ENCODE data around the gene NECTIN1. TPM values are rescaled to one million over a fixed set of nuclear protein-coding genes. Genes with fewer than 3 reads are reported as not detected.

NECTIN1 gene
- total and polyA plus RNA-seq, 2 of the 13 experiments (the other 11 are each of a cell fraction or from before 2014, with no cell fraction given) = 3.9 to 7.3 TPM

DNA sequence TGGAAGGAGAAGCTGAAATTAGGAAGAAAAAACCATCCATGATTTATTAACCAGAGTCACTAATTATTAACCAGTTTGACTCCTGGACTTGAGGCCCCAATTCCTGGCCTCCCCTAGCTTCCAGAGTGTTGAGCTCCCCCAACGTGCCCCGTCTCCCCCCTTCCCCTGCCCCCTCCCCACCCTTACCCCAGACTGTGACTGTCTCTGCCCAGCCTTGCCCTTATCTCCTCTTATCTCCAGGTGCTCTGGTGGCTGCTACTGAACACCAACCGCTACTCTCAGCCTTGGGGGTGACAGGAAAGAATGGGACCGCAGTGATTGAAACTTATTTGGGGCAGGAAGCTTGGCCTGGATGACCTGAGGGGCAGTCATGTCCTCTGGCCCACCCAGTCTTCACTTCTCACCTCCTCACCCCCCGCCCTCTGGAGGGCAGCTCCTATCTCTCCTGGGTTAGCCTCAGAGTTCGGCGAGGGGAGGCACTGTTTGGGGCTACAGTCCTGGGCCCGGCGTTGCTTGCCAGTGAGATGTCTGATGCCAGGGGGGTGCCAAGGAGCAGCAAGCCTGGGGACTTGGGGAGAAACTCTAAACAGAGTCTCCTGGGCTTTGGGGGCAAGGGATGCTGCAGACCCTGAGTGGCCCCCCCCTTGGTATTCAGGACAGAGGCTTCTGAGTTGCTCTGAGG is 15.5 kb downstream of the NECTIN1 start (continued):
- TF ChIP-seq ZFP82 (CRISPR knock-in tag; IDR thresholded peaks at IDR 0.05; ENCODE audit: borderline replicate concordance) (no peak), ZFP41 (CRISPR knock-in tag; IDR thresholded peaks at IDR 0.05; ENCODE audit: borderline replicate concordance) (no peak), MZF1 (CRISPR knock-in tag; IDR thresholded peaks at IDR 0.05; ENCODE audit: borderline replicate concordance) (no peak)
- TF ChIP-seq, protein P1, sequence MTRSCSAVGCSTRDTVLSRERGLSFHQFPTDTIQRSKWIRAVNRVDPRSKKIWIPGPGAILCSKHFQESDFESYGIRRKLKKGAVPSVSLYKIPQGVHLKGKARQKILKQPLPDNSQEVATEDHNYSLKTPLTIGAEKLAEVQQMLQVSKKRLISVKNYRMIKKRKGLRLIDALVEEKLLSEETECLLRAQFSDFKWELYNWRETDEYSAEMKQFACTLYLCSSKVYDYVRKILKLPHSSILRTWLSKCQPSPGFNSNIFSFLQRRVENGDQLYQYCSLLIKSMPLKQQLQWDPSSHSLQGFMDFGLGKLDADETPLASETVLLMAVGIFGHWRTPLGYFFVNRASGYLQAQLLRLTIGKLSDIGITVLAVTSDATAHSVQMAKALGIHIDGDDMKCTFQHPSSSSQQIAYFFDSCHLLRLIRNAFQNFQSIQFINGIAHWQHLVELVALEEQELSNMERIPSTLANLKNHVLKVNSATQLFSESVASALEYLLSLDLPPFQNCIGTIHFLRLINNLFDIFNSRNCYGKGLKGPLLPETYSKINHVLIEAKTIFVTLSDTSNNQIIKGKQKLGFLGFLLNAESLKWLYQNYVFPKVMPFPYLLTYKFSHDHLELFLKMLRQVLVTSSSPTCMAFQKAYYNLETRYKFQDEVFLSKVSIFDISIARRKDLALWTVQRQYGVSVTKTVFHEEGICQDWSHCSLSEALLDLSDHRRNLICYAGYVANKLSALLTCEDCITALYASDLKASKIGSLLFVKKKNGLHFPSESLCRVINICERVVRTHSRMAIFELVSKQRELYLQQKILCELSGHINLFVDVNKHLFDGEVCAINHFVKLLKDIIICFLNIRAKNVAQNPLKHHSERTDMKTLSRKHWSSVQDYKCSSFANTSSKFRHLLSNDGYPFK (CRISPR knock-in tag; IDR thresholded peaks at IDR 0.05; ENCODE audit: borderline replicate concordance) = no peak

DNA sequence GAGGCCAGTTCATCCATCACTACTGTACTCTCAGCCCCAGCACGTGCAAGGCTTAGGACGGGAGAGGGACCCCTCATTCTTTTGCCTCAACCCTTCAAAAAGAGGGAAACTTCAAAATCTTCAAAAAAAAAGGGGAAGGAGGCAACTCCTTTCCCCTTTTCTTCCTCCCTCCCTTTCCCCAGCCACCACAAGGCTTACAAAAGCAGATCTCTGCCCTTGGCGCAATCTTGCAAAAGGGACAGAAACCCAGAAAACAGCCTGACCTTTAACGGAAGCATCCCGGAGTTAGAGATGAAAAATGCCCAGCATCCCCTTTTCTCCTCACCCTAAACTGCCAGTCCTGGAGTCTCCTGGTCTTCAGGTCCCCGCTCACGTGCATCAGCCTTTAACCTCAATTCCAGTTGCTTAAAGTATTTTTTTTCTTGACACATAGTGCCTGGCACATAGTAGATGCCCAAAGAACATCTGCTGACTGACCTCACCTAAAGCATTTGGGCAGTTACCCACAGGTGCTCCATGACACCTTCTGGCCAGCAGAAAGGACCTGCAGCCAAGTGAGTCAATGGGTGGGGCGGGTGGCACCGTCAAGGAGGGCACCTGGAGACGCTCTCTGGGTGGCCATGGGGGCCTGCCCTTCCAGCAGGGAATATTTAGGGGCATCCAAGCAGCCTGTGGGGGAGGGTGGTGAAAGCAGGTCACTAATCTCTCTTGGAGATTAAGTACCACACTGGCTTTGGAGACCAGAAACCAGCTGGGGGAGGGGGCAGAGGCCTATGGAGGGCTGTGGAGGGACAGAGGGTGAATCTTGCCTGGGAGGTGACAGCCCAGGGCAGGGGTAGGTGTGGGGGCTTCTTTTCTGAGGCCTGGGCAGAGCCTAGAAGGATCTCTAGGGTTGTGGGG is 16.3 kb downstream of the NECTIN1 start:
- Histone ChIP-seq H3K4me2 (ENCODE audit: low read depth, low read length) (peak overlapping the region; percentile 91), H3K79me2 (ENCODE audit: insufficient read depth, low read length) (no peaks in the 10 kb centered on the region), H3K27ac (ENCODE audit: extremely low read length, insufficient read depth, low read length) (peak overlapping the region; percentile 45), H4K20me1 (ENCODE audit: insufficient read depth, low read length) (no peaks in the 10 kb centered on the region), H3K9ac (ENCODE audit: insufficient read depth, low read depth, low read length) (no peak overlapping the region), H2AFZ (ENCODE audit: low read length) (no peak overlapping the region), H3K36me3 (replicated peaks in 1 of 2; ENCODE audit: control insufficient read depth in 1 of 2, insufficient read depth in 2 of 2, low read length in 2 of 2) (no peaks in the 10 kb centered on the region), H3K27me3 (ENCODE audit: control insufficient read depth in 1 of 2, insufficient read depth in 2 of 2, low read length in 2 of 2) (no peaks in the 10 kb centered on the region), H3K9me3 (ENCODE audit: low read length) (no peaks in the 10 kb centered on the region), H3K4me3 (replicated peaks in 1 of 3; ENCODE audit: insufficient read depth in 1 of 3, low read depth in 2 of 3, low read length in 3 of 3) (peak overlapping the region; percentile 20 to 63 (median 32); a peak in 4 of 6 replicates), H3K4me1 (ENCODE audit: insufficient read depth, low read length) (peaks cover 75% of the 10 kb centered on the region)
- no TSS peak for BruUV-seq (replicated peaks)
- ChIA-PET CTCF (ENCODE audit: low intra/inter-chr PET ratio, low total read pairs) (interaction anchor here (1.2 kb wide), 1 partner anchor 17 kb away, joined by 3 read pairs; the partner anchor contains the start of gene NECTIN1), POLR2A (interaction anchor here (0.9 to 1.3 kb wide), 8 partner anchors 10 to 49 kb away, joined by 4 to 14 read pairs (median 7); partner anchors contain the start of gene NECTIN1)
- in situ Hi-C loops (cut with HindIII; ENCODE audit: extremely low pct_ligation_motif_present, low pct_unique_long_range_greater_than_20kb) (no loop called here), intact Hi-C loops (cut with micrococcal nuclease; ENCODE audit: unreplicated experiment) (no loop called here)
- FAIRE-seq = peak; percentile 4
- 38% methylated on average over 10 of the region's 10 CpGs for WGBS (ENCODE audit: low lambda C conversion rate)
- no peak for DNase-seq (ENCODE audit: low spot score)
- peak; percentile 53 for ATAC-seq
- peak; percentile 12 for TF ChIP-seq ASH2L (IDR thresholded peaks at IDR 0.05; ENCODE audit: insufficient read length, low read depth, low read length)
- TF ChIP-seq KMT2A (CRISPR knock-in tag; IDR thresholded peaks at IDR 0.05) = 0 out of 2 replicates have a peak, but pooled peaks have one; percentile 21
- no peak for TF ChIP-seq MLLT10 (CRISPR knock-in tag; IDR thresholded peaks at IDR 0.05)
- TF ChIP-seq, protein P2, sequence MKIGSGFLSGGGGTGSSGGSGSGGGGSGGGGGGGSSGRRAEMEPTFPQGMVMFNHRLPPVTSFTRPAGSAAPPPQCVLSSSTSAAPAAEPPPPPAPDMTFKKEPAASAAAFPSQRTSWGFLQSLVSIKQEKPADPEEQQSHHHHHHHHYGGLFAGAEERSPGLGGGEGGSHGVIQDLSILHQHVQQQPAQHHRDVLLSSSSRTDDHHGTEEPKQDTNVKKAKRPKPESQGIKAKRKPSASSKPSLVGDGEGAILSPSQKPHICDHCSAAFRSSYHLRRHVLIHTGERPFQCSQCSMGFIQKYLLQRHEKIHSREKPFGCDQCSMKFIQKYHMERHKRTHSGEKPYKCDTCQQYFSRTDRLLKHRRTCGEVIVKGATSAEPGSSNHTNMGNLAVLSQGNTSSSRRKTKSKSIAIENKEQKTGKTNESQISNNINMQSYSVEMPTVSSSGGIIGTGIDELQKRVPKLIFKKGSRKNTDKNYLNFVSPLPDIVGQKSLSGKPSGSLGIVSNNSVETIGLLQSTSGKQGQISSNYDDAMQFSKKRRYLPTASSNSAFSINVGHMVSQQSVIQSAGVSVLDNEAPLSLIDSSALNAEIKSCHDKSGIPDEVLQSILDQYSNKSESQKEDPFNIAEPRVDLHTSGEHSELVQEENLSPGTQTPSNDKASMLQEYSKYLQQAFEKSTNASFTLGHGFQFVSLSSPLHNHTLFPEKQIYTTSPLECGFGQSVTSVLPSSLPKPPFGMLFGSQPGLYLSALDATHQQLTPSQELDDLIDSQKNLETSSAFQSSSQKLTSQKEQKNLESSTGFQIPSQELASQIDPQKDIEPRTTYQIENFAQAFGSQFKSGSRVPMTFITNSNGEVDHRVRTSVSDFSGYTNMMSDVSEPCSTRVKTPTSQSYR (CRISPR knock-in tag; IDR thresholded peaks at IDR 0.05; ENCODE audit: borderline replicate concordance) = peak; percentile 69; the same call in 1 of the 2 replicates
- TF ChIP-seq ZNF501 (CRISPR knock-in tag; IDR thresholded peaks at IDR 0.05) = 0 out of 2 replicates have a peak, but pooled peaks have one; percentile 48
- TF ChIP-seq NCOA1 (CRISPR knock-in tag; IDR thresholded peaks at IDR 0.05) = 0 out of 2 replicates have a peak, but pooled peaks have one; percentile 33
- TF ChIP-seq ZNF737 (CRISPR knock-in tag; IDR thresholded peaks at IDR 0.05; ENCODE audit: borderline replicate concordance) = no peak
- TF ChIP-seq ZNF337 (CRISPR knock-in tag; IDR thresholded peaks at IDR 0.05; ENCODE audit: borderline replicate concordance, low read depth) = no peak
- no peak for TF ChIP-seq PAWR (CRISPR knock-in tag; IDR thresholded peaks at IDR 0.05; ENCODE audit: borderline replicate concordance)
- no peak for TF ChIP-seq SOX6 (IDR thresholded peaks at IDR 0.05)
- peak; percentile 19; the same call in 1 of the 2 replicates for TF ChIP-seq SOX6 (CRISPR knock-in tag; IDR thresholded peaks at IDR 0.05)

Measured in HepG2 (cell line).